ENCODE results near the gene SNAP47.
A peak's percentile ranks its signal among the peaks of the same experiment; 100 is the strongest.

The SNAP47 gene

GRCh38 chr1:227766653-227767277, 31.5 kb downstream of the SNAP47 start:
- peaks cover 55% of the 10 kb centered on the region for H3K4me1 ChIP-seq
- no peak overlapping the region for H3K4me3 ChIP-seq
- H3K27me3 ChIP-seq = no peaks in the 10 kb centered on the region
- H3K4me2 ChIP-seq = peak overlapping the region; percentile 59
- peaks cover 80% of the 10 kb centered on the region for H4K20me1 ChIP-seq
- peaks cover 86% of the 10 kb centered on the region for H3K36me3 ChIP-seq
- no peak overlapping the region for H3K9ac ChIP-seq
- no peaks in the 10 kb centered on the region for H3K9me3 ChIP-seq
- H3K27ac ChIP-seq = no peak overlapping the region
- no peak for TF ChIP-seq Cebpa-rat (IDR thresholded peaks at IDR 0.05)

GRCh38 chr1:227767401-227768124, 32.3 kb downstream of the SNAP47 start:
- H3K27me3 ChIP-seq = no peaks in the 10 kb centered on the region
- H3K4me1 ChIP-seq = peaks cover 47% of the 10 kb centered on the region
- no peaks in the 10 kb centered on the region for H3K9me3 ChIP-seq
- no peak overlapping the region for H3K27ac ChIP-seq
- H3K4me3 ChIP-seq = no peak overlapping the region
- H3K9ac ChIP-seq = no peak overlapping the region
- peaks cover 72% of the 10 kb centered on the region for H4K20me1 ChIP-seq
- H3K36me3 ChIP-seq = peaks cover 91% of the 10 kb centered on the region
- no peak for TF ChIP-seq Cebpa-rat (IDR thresholded peaks at IDR 0.05)
- no peak overlapping the region for H3K4me2 ChIP-seq

GRCh38 chr1:227768125-227768439, 32.8 kb downstream of the SNAP47 start:
- TF ChIP-seq Cebpa-rat (IDR thresholded peaks at IDR 0.05) = no peak
- Histone ChIP-seq H3K27me3 (no peaks in the 10 kb centered on the region), H3K4me1 (peaks cover 42% of the 10 kb centered on the region), H3K27ac (no peak overlapping the region), H3K4me3 (no peak overlapping the region), H3K4me2 (no peak overlapping the region), H3K9me3 (no peaks in the 10 kb centered on the region), H3K9ac (no peak overlapping the region), H3K36me3 (peaks cover 92% of the 10 kb centered on the region), H4K20me1 (peaks cover 66% of the 10 kb centered on the region)

- no peak overlapping the region for H3K4me3 ChIP-seq
- no peak overlapping the region for H3K9ac ChIP-seq
Observed at GRCh38 chr1:227768640-227769039, 33.4 kb downstream of the SNAP47 start.

GRCh38 chr1:227769047-227769935, 34.1 kb downstream of the SNAP47 start:
- Histone ChIP-seq H3K4me2 (no peak overlapping the region), H4K20me1 (peaks cover 62% of the 10 kb centered on the region), H3K27ac (no peak overlapping the region), H3K27me3 (no peaks in the 10 kb centered on the region), H3K9ac (no peak overlapping the region), H3K4me3 (no peak overlapping the region), H3K36me3 (peaks cover 90% of the 10 kb centered on the region), H3K9me3 (no peaks in the 10 kb centered on the region), H3K4me1 (peaks cover 35% of the 10 kb centered on the region)
- TF ChIP-seq Cebpa-rat (IDR thresholded peaks at IDR 0.05) = no peak

More at GRCh38 chr1:227768640-227769039, 33.4 kb downstream of the SNAP47 start:
- H3K9me3 ChIP-seq = no peaks in the 10 kb centered on the region
- H4K20me1 ChIP-seq = peaks cover 62% of the 10 kb centered on the region
- H3K4me2 ChIP-seq = no peak overlapping the region
- H3K27ac ChIP-seq = no peak overlapping the region
- peaks cover 91% of the 10 kb centered on the region for H3K36me3 ChIP-seq
- peaks cover 36% of the 10 kb centered on the region for H3K4me1 ChIP-seq
- TF ChIP-seq Cebpa-rat (IDR thresholded peaks at IDR 0.05) = no peak
- no peaks in the 10 kb centered on the region for H3K27me3 ChIP-seq

GRCh38 chr1:227769936-227770494, 34.8 kb downstream of the SNAP47 start:
- no peak overlapping the region for H3K27ac ChIP-seq
- peaks cover 61% of the 10 kb centered on the region for H4K20me1 ChIP-seq
- H3K4me3 ChIP-seq = no peak overlapping the region
- no peaks in the 10 kb centered on the region for H3K27me3 ChIP-seq
- peaks cover 85% of the 10 kb centered on the region for H3K36me3 ChIP-seq
- H3K9ac ChIP-seq = no peak overlapping the region
- no peaks in the 10 kb centered on the region for H3K9me3 ChIP-seq
- no peak for TF ChIP-seq Cebpa-rat (IDR thresholded peaks at IDR 0.05)
- no peak overlapping the region for H3K4me2 ChIP-seq
- peaks cover 27% of the 10 kb centered on the region for H3K4me1 ChIP-seq

- H3K9ac ChIP-seq = no peak overlapping the region
- no peaks in the 10 kb centered on the region for H3K9me3 ChIP-seq
- H4K20me1 ChIP-seq = peaks cover 53% of the 10 kb centered on the region
- H3K27ac ChIP-seq = no peak overlapping the region
- no peak overlapping the region for H3K4me2 ChIP-seq
- peaks cover 85% of the 10 kb centered on the region for H3K36me3 ChIP-seq
- H3K4me1 ChIP-seq = peaks cover 19% of the 10 kb centered on the region
- H3K4me3 ChIP-seq = no peak overlapping the region
- H3K27me3 ChIP-seq = no peaks in the 10 kb centered on the region
- no peak for TF ChIP-seq Cebpa-rat (IDR thresholded peaks at IDR 0.05)
Observed at GRCh38 chr1:227770812-227771211, 35.6 kb downstream of the SNAP47 start.

GRCh38 chr1:227771326-227771725, 36.1 kb downstream of the SNAP47 start:
- Histone ChIP-seq H3K27ac (no peak overlapping the region), H3K27me3 (no peaks in the 10 kb centered on the region), H4K20me1 (peaks cover 48% of the 10 kb centered on the region), H3K4me3 (no peak overlapping the region), H3K4me2 (no peak overlapping the region), H3K9ac (no peak overlapping the region), H3K4me1 (peaks cover 14% of the 10 kb centered on the region), H3K9me3 (no peaks in the 10 kb centered on the region), H3K36me3 (peaks cover 85% of the 10 kb centered on the region)
- TF ChIP-seq Cebpa-rat (IDR thresholded peaks at IDR 0.05) = no peak

- no peak overlapping the region for H3K4me3 ChIP-seq
- H3K27ac ChIP-seq = no peak overlapping the region
- no peak overlapping the region for H3K9ac ChIP-seq
- H3K36me3 ChIP-seq = peaks cover 85% of the 10 kb centered on the region
- peaks cover 44% of the 10 kb centered on the region for H4K20me1 ChIP-seq
- TF ChIP-seq Cebpa-rat (IDR thresholded peaks at IDR 0.05) = no peak
- peaks cover 10% of the 10 kb centered on the region for H3K4me1 ChIP-seq
- no peak overlapping the region for H3K4me2 ChIP-seq
- no peaks in the 10 kb centered on the region for H3K27me3 ChIP-seq
- H3K9me3 ChIP-seq = no peaks in the 10 kb centered on the region
Observed at GRCh38 chr1:227771771-227772170, 36.5 kb downstream of the SNAP47 start.

All from BLaER1 (cell line).